Sigmoid colon (tissue), 7 donors: ENCODE results near the gene FBN3. TPM values are rescaled to one million over a fixed set of nuclear protein-coding genes. Genes with fewer than 3 reads are reported as not detected.

Experiments
- DNase-seq: peaks from one replicate; pipeline ENCODE4 v3.0.0-alpha.2; 2019
- H3K27ac ChIP-seq, 4 donors: fragments of 200-600 bp; sonication (generic); one replicate each; pipeline ENCODE4 v1.5.1; 2016 to 2019; ENCODE audit warnings: mild to moderate bottlenecking in 1 of 4
- H3K27me3 ChIP-seq, 3 donors: fragments of 200-600 bp; sonication (generic); one replicate each; pipeline ENCODE4 v1.5.1; 2019; ENCODE audit warnings: mild to moderate bottlenecking in 1 of 3
- H3K36me3 ChIP-seq, 4 donors: fragments of 200-600 bp; sonication (generic); one replicate each; pipeline ENCODE4 v1.5.1; 2016 to 2019
- H3K4me1 ChIP-seq, 4 donors: fragments of 200-600 bp; sonication (generic); one replicate each; pipeline ENCODE4 v1.5.1; 2017 to 2019
- H3K4me3 ChIP-seq, 4 donors: fragments of 200-600 bp; sonication (generic); one replicate each; pipeline ENCODE4 v1.5.1; 2017 to 2019; ENCODE audit warnings: mild to moderate bottlenecking in 2 of 4, moderate library complexity in 1 of 4
- H3K9me3 ChIP-seq, 4 donors: fragments of 200-600 bp in 3 of 4; sonication (generic) in 3 of 4; one replicate each; pipeline versions ENCODE4 v1.5.1 to v1.6.1; 2013 to 2019
- CTCF ChIP-seq, 4 experiments: fragments of 450-650 bp in 3 of 4; fragments of 200-600 bp in 1 of 4; IDR thresholded peaks; one replicate each; pipeline ENCODE4 v1.5.1; 2016 to 2019; ENCODE audit warnings: antibody characterized with exemption in 4 of 4, mild to moderate bottlenecking in 3 of 4, moderate library complexity in 2 of 4
- EP300 ChIP-seq, 4 donors: sonication (generic); formaldehyde crosslinking; IDR thresholded peaks; one replicate each; pipeline ENCODE4 v1.6.1; 2017; ENCODE audit warnings: antibody characterized with exemption in 4 of 4
- POLR2A ChIP-seq, 2 donors: fragments of 450-650 bp; IDR thresholded peaks; one replicate each; pipeline ENCODE4 v1.6.1; 2016; ENCODE audit warnings: antibody characterized with exemption in 2 of 2, mild to moderate bottlenecking in 2 of 2, moderate library complexity in 2 of 2
- POLR2AphosphoS5 ChIP-seq, 4 donors: sonication (generic); formaldehyde crosslinking; IDR thresholded peaks; one replicate each; pipeline ENCODE4 v1.6.1; 2017; ENCODE audit warnings: antibody characterized with exemption in 4 of 4
- WGBS, 2 donors: extraction: QIAGEN DNeasy Blood & Tissue Kit; methylation state at CpG; one replicate each; pipeline ENCODE4 v1.1.7; 2013; 5-methylcytosine and 5-hydroxymethylcytosine counted together
- intact Hi-C: fragments of 100-400 bp; cut with DNase I; formaldehyde crosslinking; loops from one replicate; pipeline ENCODE4 v1.15.1; 2023
- polyA plus RNA-seq, 3 donors: library from polyadenylated mRNA; stranded (reverse); fragments of 200-250 nt; gene quantifications; one replicate each; pipeline ENCODE4 v1.2.3, GENCODE V29; 2013
- total RNA-seq, 4 donors: library from RNA; depleted of rRNA; stranded (reverse); fragments of >200 nt; gene quantifications; one replicate each; pipeline ENCODE4 v1.1.0, GENCODE V29; 2016
- donor health status: healthy with polysubstance abuse.
- donor health status: Bipolar disorder and iron deficiency.
- donor health status: healthy.

The FBN3 gene
- total and polyA plus RNA-seq, 7 donors, result 0.06 TPM; not detected in 6

- H3K36me3 ChIP-seq, result no peaks in the 10 kb centered on the region
- H3K9me3 ChIP-seq, result no peaks in the 10 kb centered on the region
- H3K4me3 ChIP-seq, result no peak overlapping the region
- 82 to 86% methylated on average over 26 of the region's 26 CpGs for WGBS, 2 donors
- no peaks in the 10 kb centered on the region for H3K27me3 ChIP-seq
- H3K4me1 ChIP-seq, result no peaks in the 10 kb centered on the region
- TF ChIP-seq EP300 (IDR thresholded peaks at IDR 0.05) (peak in 1 of 4 donors; percentile 45), POLR2A (IDR thresholded peaks at IDR 0.05) (no peak), POLR2AphosphoS5 (IDR thresholded peaks at IDR 0.05) (peak in 3 of 4 donors; percentile 29 to 72 (median 50))
- no peak overlapping the region for H3K27ac ChIP-seq
- peak; percentile 82 for DNase-seq
- intact Hi-C loops, result no loop called here
Observed at GRCh38 chr19:8131517-8131916, 17.9 kb downstream of the FBN3 start.

- intact Hi-C loops, result no loop called here
Observed at GRCh38 chr19:8129061-8129618, 20.3 kb downstream of the FBN3 start.

GRCh38 chr19:8128551-8128950 is 20.8 kb downstream of the FBN3 start:
- no peaks in the 10 kb centered on the region for H3K27me3 ChIP-seq
- intact Hi-C loops, result no loop called here
- 74 to 94% methylated on average over 8 of the region's 8 CpGs for WGBS, 2 donors
- TF ChIP-seq CTCF (IDR thresholded peaks at IDR 0.05), result no peak
- no peak for TF ChIP-seq POLR2AphosphoS5 (IDR thresholded peaks at IDR 0.05)
- TF ChIP-seq POLR2A (IDR thresholded peaks at IDR 0.05), result no peak
- no peak for TF ChIP-seq EP300 (IDR thresholded peaks at IDR 0.05)
- no peaks in the 10 kb centered on the region for H3K36me3 ChIP-seq
- H3K9me3 ChIP-seq, result no peaks in the 10 kb centered on the region
- no peak overlapping the region for H3K4me3 ChIP-seq
- no peak for DNase-seq
- no peaks in the 10 kb centered on the region for H3K4me1 ChIP-seq
- H3K27ac ChIP-seq, result no peak overlapping the region

More at GRCh38 chr19:8129061-8129618, 20.3 kb downstream of the FBN3 start:
- TF ChIP-seq POLR2AphosphoS5 (IDR thresholded peaks at IDR 0.05) (no peak), POLR2A (IDR thresholded peaks at IDR 0.05) (no peak), EP300 (IDR thresholded peaks at IDR 0.05) (no peak), CTCF (IDR thresholded peaks at IDR 0.05) (no peak)
- Histone ChIP-seq H3K9me3 (no peaks in the 10 kb centered on the region), H3K36me3 (no peaks in the 10 kb centered on the region), H3K27me3 (no peaks in the 10 kb centered on the region), H3K27ac (no peak overlapping the region), H3K4me1 (no peaks in the 10 kb centered on the region), H3K4me3 (no peak overlapping the region)
- WGBS, 2 donors, result 18 to 68% methylated on average over 20 of the region's 20 CpGs
- no peak for DNase-seq

- Histone ChIP-seq H3K27ac (no peak overlapping the region), H3K9me3 (no peaks in the 10 kb centered on the region), H3K36me3 (no peaks in the 10 kb centered on the region), H3K4me1 (no peaks in the 10 kb centered on the region), H3K27me3 (no peaks in the 10 kb centered on the region), H3K4me3 (no peak overlapping the region)
- WGBS, 2 donors, result 74 to 86% methylated on average over 8 of the region's 8 CpGs
- no peak for DNase-seq
- no peak for TF ChIP-seq EP300 (IDR thresholded peaks at IDR 0.05)
- TF ChIP-seq POLR2A (IDR thresholded peaks at IDR 0.05), result no peak
- TF ChIP-seq CTCF (IDR thresholded peaks at IDR 0.05), result no peak
- no peak for TF ChIP-seq POLR2AphosphoS5 (IDR thresholded peaks at IDR 0.05)
- intact Hi-C loops, result no loop called here
Observed at GRCh38 chr19:8127311-8127710, 22.1 kb downstream of the FBN3 start.

GRCh38 chr19:8126511-8126910 is 22.9 kb downstream of the FBN3 start:
- TF ChIP-seq CTCF (IDR thresholded peaks at IDR 0.05), result no peak
- no peak for TF ChIP-seq EP300 (IDR thresholded peaks at IDR 0.05)
- no peak for TF ChIP-seq POLR2A (IDR thresholded peaks at IDR 0.05)
- no peak for TF ChIP-seq POLR2AphosphoS5 (IDR thresholded peaks at IDR 0.05)
- Histone ChIP-seq H3K9me3 (no peaks in the 10 kb centered on the region), H3K27ac (no peak overlapping the region), H3K4me3 (no peak overlapping the region), H3K36me3 (no peaks in the 10 kb centered on the region), H3K4me1 (no peaks in the 10 kb centered on the region), H3K27me3 (no peaks in the 10 kb centered on the region)
- 82 to 90% methylated on average over 18 of the region's 18 CpGs for WGBS, 2 donors
- no peak for DNase-seq
- intact Hi-C loops, result no loop called here
